PC-9 (cell line): ENCODE results near the gene RCAN1. TPM values are rescaled to one million over a fixed set of nuclear protein-coding genes. Genes with fewer than 3 reads are reported as not detected.

Experiments used
- BruUV-seq: library from RNA; stranded (reverse); fragments of 400-500 nt; replicated peaks from 2 replicates; lab custom pipeline; 2021; lab: Mats Ljungman, UMichigan
- CTCF ChIA-PET: fragments of 300-600 bp; sonication (Branson Sonifier 250); formaldehyde crosslinking; loops from one replicate; lab custom pipeline; 2022; ENCODE audit warnings: antibody characterized with exemption; lab: Charles Lee
- POLR2A ChIA-PET: fragments of 300-600 bp; sonication (Branson Sonifier 250); formaldehyde crosslinking; loops from one replicate; lab custom pipeline; 2022; ENCODE audit warnings: antibody characterized with exemption; ENCODE audit not compliant: unreplicated experiment; lab: Charles Lee
- DNase-seq, 2 experiments: peaks; one replicate each; pipeline versions ENCODE4 v3.0.0 to v3.0.0-alpha.2; 2015 to 2022; ENCODE audit warnings: mixed read lengths in 1 of 2
- H2AFZ ChIP-seq: fragments of 200-600 bp; sonication (generic); 2 replicates; pipeline ENCODE4 v1.8.1; 2017; ENCODE audit warnings: antibody characterized with exemption
- H3F3A ChIP-seq: fragments of 200-600 bp; sonication (generic); 2 replicates; pipeline ENCODE4 v1.8.1; 2017; ENCODE audit warnings: antibody characterized with exemption, mild to moderate bottlenecking, low read depth; ENCODE audit not compliant: insufficient read depth
- H3K27ac ChIP-seq: fragments of 200-600 bp; sonication (generic); 2 replicates; pipeline ENCODE4 v1.6.1; 2016; ENCODE audit warnings: mixed run types
- H3K27me3 ChIP-seq: fragments of 200-600 bp; sonication (generic); 2 replicates; pipeline ENCODE4 v1.6.1; 2016; ENCODE audit warnings: low read depth, mixed run types; ENCODE audit not compliant: insufficient read depth
- H3K36me3 ChIP-seq: fragments of 200-600 bp; sonication (generic); 2 replicates; pipeline ENCODE4 v1.6.1; 2016; ENCODE audit warnings: low read depth, mixed run types
- H3K4me1 ChIP-seq: fragments of 200-600 bp; sonication (generic); replicated peaks from 2 replicates; pipeline ENCODE4 v1.6.1; 2016; ENCODE audit warnings: mixed run types; ENCODE audit not compliant: insufficient read depth
- H3K4me2 ChIP-seq: fragments of 200-600 bp; sonication (generic); 2 replicates; pipeline ENCODE4 v1.6.1; 2017; ENCODE audit warnings: mixed run types
- H3K4me3 ChIP-seq: fragments of 200-600 bp; sonication (generic); 2 replicates; pipeline ENCODE4 v1.6.1; 2016; ENCODE audit warnings: mixed run types
- H3K79me2 ChIP-seq: fragments of 200-600 bp; sonication (generic); 2 replicates; pipeline ENCODE4 v1.6.1; 2017; ENCODE audit warnings: low read depth, mixed run types
- H3K9me2 ChIP-seq: fragments of 200-600 bp; sonication (generic); 2 replicates; pipeline ENCODE4 v1.8.1; 2017; ENCODE audit warnings: mild to moderate bottlenecking; ENCODE audit not compliant: insufficient read depth
- H3K9me3 ChIP-seq: fragments of 200-600 bp; sonication (generic); 2 replicates; pipeline ENCODE4 v1.8.1; 2016; ENCODE audit warnings: low read depth; ENCODE audit not compliant: insufficient read depth
- H4K20me1 ChIP-seq: fragments of 200-600 bp; sonication (generic); 2 replicates; pipeline ENCODE4 v1.8.1; 2017; ENCODE audit not compliant: insufficient read depth
- EZH2 ChIP-seq: fragments of 200-600 bp; sonication (generic); IDR thresholded peaks from 2 replicates; pipeline ENCODE4 v1.8.0; 2017; ENCODE audit warnings: antibody characterized with exemption, low read depth
- intact Hi-C: fragments of 100-400 bp; cut with micrococcal nuclease; formaldehyde crosslinking; loops from one replicate; pipeline ENCODE4 v1.10.0; 2022; ENCODE audit not compliant: unreplicated experiment
- total RNA-seq: library from RNA; stranded (reverse); gene quantifications from 2 replicates; pipeline ENCODE4 v1.2.3, GENCODE V29; 2021
- TF ChIP-seq, protein P1 (sequence below): fragments of 200-600 bp; sonication (generic); conservative IDR thresholded peaks from 2 replicates; pipeline ENCODE4 v1.6.1; 2017; ENCODE audit warnings: mixed run types, antibody characterized with exemption, mild to moderate bottlenecking, moderate library complexity

Gene RCAN1
- total RNA-seq, 1 experiment from 2014 or later = 7.2 TPM

- Histone ChIP-seq H3K9me3 (no peaks in the 10 kb centered on the region), H3K4me1 (peaks cover 3% of the 10 kb centered on the region; the same call in 1 of the 2 replicates), H3K9me2 (no peaks in the 10 kb centered on the region), H3K79me2 (no peaks in the 10 kb centered on the region), H3K4me3 (no peak overlapping the region), H4K20me1 (no peaks in the 10 kb centered on the region), H3F3A (no peaks in the 10 kb centered on the region), H3K27me3 (no peaks in the 10 kb centered on the region), H3K27ac (no peak overlapping the region), H2AFZ (no peak overlapping the region), H3K4me2 (no peak overlapping the region), H3K36me3 (no peaks in the 10 kb centered on the region)
- CTCF ChIA-PET = no interaction called here
- intact Hi-C loops = no loop called here
- TF ChIP-seq, protein P1, sequence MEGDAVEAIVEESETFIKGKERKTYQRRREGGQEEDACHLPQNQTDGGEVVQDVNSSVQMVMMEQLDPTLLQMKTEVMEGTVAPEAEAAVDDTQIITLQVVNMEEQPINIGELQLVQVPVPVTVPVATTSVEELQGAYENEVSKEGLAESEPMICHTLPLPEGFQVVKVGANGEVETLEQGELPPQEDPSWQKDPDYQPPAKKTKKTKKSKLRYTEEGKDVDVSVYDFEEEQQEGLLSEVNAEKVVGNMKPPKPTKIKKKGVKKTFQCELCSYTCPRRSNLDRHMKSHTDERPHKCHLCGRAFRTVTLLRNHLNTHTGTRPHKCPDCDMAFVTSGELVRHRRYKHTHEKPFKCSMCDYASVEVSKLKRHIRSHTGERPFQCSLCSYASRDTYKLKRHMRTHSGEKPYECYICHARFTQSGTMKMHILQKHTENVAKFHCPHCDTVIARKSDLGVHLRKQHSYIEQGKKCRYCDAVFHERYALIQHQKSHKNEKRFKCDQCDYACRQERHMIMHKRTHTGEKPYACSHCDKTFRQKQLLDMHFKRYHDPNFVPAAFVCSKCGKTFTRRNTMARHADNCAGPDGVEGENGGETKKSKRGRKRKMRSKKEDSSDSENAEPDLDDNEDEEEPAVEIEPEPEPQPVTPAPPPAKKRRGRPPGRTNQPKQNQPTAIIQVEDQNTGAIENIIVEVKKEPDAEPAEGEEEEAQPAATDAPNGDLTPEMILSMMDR = no peak
- no peak for TF ChIP-seq EZH2
- no TSS peak for BruUV-seq
- DNase-seq = no peak
- POLR2A ChIA-PET = no interaction called here
Measured at GRCh38 chr21:34612056-34612455, 2.9 kb downstream of the RCAN1 start.

DNA sequence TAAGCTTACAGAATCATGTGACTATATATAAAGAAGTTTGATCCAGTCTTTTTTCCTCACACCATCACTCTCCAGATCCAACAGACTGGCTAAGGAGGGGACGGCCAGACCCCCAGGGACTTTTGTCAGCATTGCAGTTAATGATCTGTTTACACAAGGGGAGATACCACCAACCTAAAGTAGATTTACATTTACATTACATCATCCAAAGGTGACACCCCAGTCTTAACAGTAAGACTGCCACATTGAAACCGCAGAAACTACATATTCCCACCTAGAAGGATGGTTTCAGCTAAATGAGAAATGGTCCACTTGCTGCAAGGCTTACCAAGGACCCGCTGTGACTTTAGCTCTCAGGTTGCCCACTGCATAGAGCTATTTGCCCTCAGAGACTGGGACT, 3.4 kb downstream of the RCAN1 start:
- no TSS peak for BruUV-seq
- Histone ChIP-seq H3K9me3 (no peaks in the 10 kb centered on the region), H4K20me1 (no peaks in the 10 kb centered on the region), H2AFZ (no peak overlapping the region), H3K9me2 (no peaks in the 10 kb centered on the region), H3K27me3 (no peaks in the 10 kb centered on the region), H3F3A (no peaks in the 10 kb centered on the region), H3K4me3 (no peak overlapping the region), H3K27ac (no peak overlapping the region), H3K36me3 (no peaks in the 10 kb centered on the region), H3K4me1 (peaks cover 3% of the 10 kb centered on the region; the same call in 1 of the 2 replicates), H3K79me2 (no peaks in the 10 kb centered on the region), H3K4me2 (no peak overlapping the region)
- intact Hi-C loops = no loop called here
- TF ChIP-seq, protein P1 = no peak
- no peak for TF ChIP-seq EZH2
- CTCF ChIA-PET = no interaction called here
- POLR2A ChIA-PET = no interaction called here
- DNase-seq = no peak

GRCh38 chr21:34609933-34610549, 4.9 kb downstream of the RCAN1 start:
- no peaks in the 10 kb centered on the region for H3K9me2 ChIP-seq
- intact Hi-C loops = no loop called here
- no peak for TF ChIP-seq EZH2
- TF ChIP-seq, protein P1 = no peak
- POLR2A ChIA-PET = no interaction called here
- DNase-seq = no peak
- H3K9me3 ChIP-seq = no peaks in the 10 kb centered on the region
- H3F3A ChIP-seq = no peaks in the 10 kb centered on the region
- CTCF ChIA-PET = no interaction called here
- no peaks in the 10 kb centered on the region for H3K36me3 ChIP-seq
- no peak overlapping the region for H3K4me2 ChIP-seq
- H4K20me1 ChIP-seq = no peaks in the 10 kb centered on the region
- no peak overlapping the region for H2AFZ ChIP-seq
- no peaks in the 10 kb centered on the region for H3K79me2 ChIP-seq
- BruUV-seq = no TSS peak
- no peak overlapping the region for H3K27ac ChIP-seq
- no peaks in the 10 kb centered on the region for H3K4me1 ChIP-seq
- H3K4me3 ChIP-seq = no peak overlapping the region
- H3K27me3 ChIP-seq = no peaks in the 10 kb centered on the region
